Naive thymus-derived CD4-positive, alpha-beta T cell (primary cell): ENCODE data around the gene RAB3B. TPM values are rescaled to one million over a fixed set of nuclear protein-coding genes. Genes with fewer than 3 reads are reported as not detected.
"Not testable (repeated sequence)": the region's sequence is repeated elsewhere in the genome, so short reads cannot be mapped to it uniquely, and the experiment has no call there.

ENCODE experiments used
- ATAC-seq: fragments of 150-1000 bp; cut with Tn5 transposase; 2 replicates; pipeline ENCODE4 v1.10.0; 2021; ENCODE audit warnings: mild to moderate bottlenecking, moderate library complexity
- CTCF ChIA-PET: fragments of 350-600 bp; sonication (Branson Sonifier 250); formaldehyde crosslinking; loops from one replicate; lab custom pipeline; 2021; ENCODE audit warnings: antibody characterized with exemption; lab: Charles Lee
- POLR2A ChIA-PET: fragments of 350-600 bp; sonication (Branson Sonifier 250); formaldehyde crosslinking; loops from one replicate; lab custom pipeline; 2021; ENCODE audit warnings: antibody characterized with exemption, inconsistent platforms; lab: Charles Lee
- DNase-seq, 9 donors: peaks; one replicate each; pipeline versions ENCODE4 v3.0.0 to v3.0.0-alpha.2; 2020 to 2022; ENCODE audit warnings: mixed read lengths in 1 of 9
- H3K27ac ChIP-seq: one replicate; pipeline ENCODE4 v1.7.0; 2013; ENCODE audit warnings: mild to moderate bottlenecking, low read depth, low read length, moderate library complexity
- H3K27me3 ChIP-seq, 2 donors: one replicate each; pipeline ENCODE4 v1.7.0; 2013; ENCODE audit warnings: low read length in 2 of 2, mild to moderate bottlenecking in 2 of 2, moderate library complexity in 2 of 2; ENCODE audit not compliant: control insufficient read depth in 2 of 2, insufficient read depth in 2 of 2
- H3K36me3 ChIP-seq, 3 experiments: 1 replicate in 2 of 3; 2 replicates in 1 of 3; pipeline ENCODE4 v1.7.0; 2013; ENCODE audit warnings: low read length in 3 of 3, mild to moderate bottlenecking in 3 of 3, moderate library complexity in 1 of 3; ENCODE audit not compliant: insufficient read depth in 3 of 3, control insufficient read depth in 2 of 3
- H3K4me1 ChIP-seq, 2 donors: one replicate each; pipeline ENCODE4 v1.7.0; 2013; ENCODE audit warnings: low read length in 2 of 2, mild to moderate bottlenecking in 2 of 2, moderate library complexity in 1 of 2; ENCODE audit not compliant: control insufficient read depth in 2 of 2, insufficient read depth in 2 of 2
- H3K4me3 ChIP-seq: 2 replicates; pipeline ENCODE4 v1.7.0; 2013; ENCODE audit warnings: mild to moderate bottlenecking, low read length
- H3K9me3 ChIP-seq, 3 experiments: 1 replicate in 2 of 3; 2 replicates in 1 of 3; pipeline ENCODE4 v1.7.0; 2013; ENCODE audit warnings: low read length in 3 of 3; ENCODE audit not compliant: control insufficient read depth in 2 of 3
- H3K27ac Mint-ChIP-seq, 9 donors: one replicate each; pipeline ENCODE4 v1.8.0; 2020 to 2022; ENCODE audit warnings: mixed read lengths in 9 of 9, mild to moderate bottlenecking in 8 of 9, moderate library complexity in 5 of 9, inconsistent platforms in 2 of 9
- H3K27me3 Mint-ChIP-seq, 5 donors: one replicate each; pipeline ENCODE4 v1.8.0; 2021 to 2022; ENCODE audit warnings: mixed read lengths in 5 of 5, mild to moderate bottlenecking in 1 of 5
- H3K36me3 Mint-ChIP-seq, 5 donors: one replicate each; pipeline ENCODE4 v1.8.0; 2020 to 2022; ENCODE audit warnings: mixed read lengths in 5 of 5, mild to moderate bottlenecking in 3 of 5, inconsistent platforms in 1 of 5
- H3K4me1 Mint-ChIP-seq, 7 donors: one replicate each; pipeline ENCODE4 v1.8.0; 2020 to 2022; ENCODE audit warnings: mixed read lengths in 7 of 7, mild to moderate bottlenecking in 3 of 7, inconsistent platforms in 1 of 7
- H3K4me3 Mint-ChIP-seq, 10 donors: one replicate each; pipeline ENCODE4 v1.8.0; 2020 to 2022; ENCODE audit warnings: mild to moderate bottlenecking in 10 of 10, mixed read lengths in 10 of 10, moderate library complexity in 6 of 10, inconsistent platforms in 2 of 10
- H3K9me3 Mint-ChIP-seq, 11 donors: one replicate each; pipeline ENCODE4 v1.8.0; 2020 to 2022; ENCODE audit warnings: mixed read lengths in 11 of 11, mild to moderate bottlenecking in 4 of 11, inconsistent platforms in 1 of 11, moderate library complexity in 1 of 11
- intact Hi-C, 2 donors: fragments of 100-400 bp; cut with micrococcal nuclease; formaldehyde crosslinking; loops; one replicate each; pipeline ENCODE4 v1.15.1; 2023
- polyA plus RNA-seq, 2 donors: library from polyadenylated mRNA; unstranded; fragments of 300-500 nt; fragmentation: Illumina TruSeq; gene quantifications; one replicate each; pipeline ENCODE4 v1.2.3, GENCODE V29; 2021
- total RNA-seq, 6 experiments: library from RNA in 5 of 6; stranded (reverse) in 5 of 6; gene quantifications; 1 replicate in 5 of 6; 2 replicates in 1 of 6; pipeline ENCODE4 v1.2.3 and lab custom pipeline; 2021 to 2026

RAB3B gene
- total and polyA plus RNA-seq, 7 experiments from 2014 or later: 0.03 TPM; not detected in 6

- H3K27me3 Mint-ChIP-seq: peaks cover 30 to 69% (median 68%) of the 10 kb centered on the region in 5 donors
- H3K9me3 ChIP-seq, H3K27me3 ChIP-seq, CTCF ChIA-PET, DNase-seq, H3K27ac ChIP-seq, H3K9me3 Mint-ChIP-seq, H3K4me3 ChIP-seq, H3K4me3 Mint-ChIP-seq, H3K36me3 Mint-ChIP-seq, H3K4me1 ChIP-seq, POLR2A ChIA-PET, H3K4me1 Mint-ChIP-seq, ATAC-seq, H3K27ac Mint-ChIP-seq, H3K36me3 ChIP-seq: not testable (repeated sequence)
- intact Hi-C loops: loop anchor here (5.0 to 10.0 kb wide), 2 partner anchors 403 to 790 kb away; no protein-coding TSS in a partner anchor
These were observed 95.8 kb downstream of the RAB3B start for GRCh38 chr1:51894748-51895147.

- intact Hi-C loops: loop anchor here (1.0 to 5.0 kb wide), 21 partner anchors 52 to 1960 kb away; partner anchors contain the start of genes CC2D1B (in 2 of the 2), CPT2 (in 2 of the 2), EPS15 (in 2 of the 2) and FAF1 (in 2 of the 2)
- peak; percentile 95 for ATAC-seq
These were observed 111.7 kb downstream of the RAB3B start, which contains the start of gene NRDC for GRCh38 chr1:51878616-51879336. Gene NRDC (minus strand): TSS chr1:51878727. CDS start chr1:51878615, 112 bp downstream.

GRCh38 chr1:51878308-51878615 lies 112.2 kb downstream of the RAB3B start:
- Histone ChIP-seq H3K4me1 (peaks cover 16 to 26% of the 10 kb centered on the region in 2 donors), H3K4me3 (peak overlapping the region; percentile 87), H3K27me3 (no peaks in the 10 kb centered on the region), H3K9me3 (no peaks in the 10 kb centered on the region), H3K27ac (peak overlapping the region; percentile 98), H3K36me3 (peaks cover 0 to 7% (median 0%) of the 10 kb centered on the region in 3 experiments)
- Mint-ChIP-seq H3K4me1 (peaks cover under 1 to 33% (median 17%) of the 10 kb centered on the region in 7 donors), H3K27ac (no peak overlapping the region), H3K27me3 (peaks cover 3 to 12% (median 8%) of the 10 kb centered on the region in 5 donors), H3K9me3 (no peaks in the 10 kb centered on the region), H3K36me3 (peaks cover 0 to 12% (median 6%) of the 10 kb centered on the region in 5 donors), H3K4me3 (no peak overlapping the region)
- POLR2A ChIA-PET: interaction anchor here (0.5 to 1.6 kb wide), 5 partner anchors 10 to 527 kb away, joined by 3 to 5 read pairs (median 3); partner anchors contain the start of gene PRPF38A
- CTCF ChIA-PET: no interaction called here
- intact Hi-C loops: loop anchor here (1.0 to 5.0 kb wide), 18 partner anchors 51 to 1319 kb away; partner anchors contain the start of genes CPT2 (in 2 of the 2), EPS15 (in 2 of the 2), OSBPL9 (in 2 of the 2) and RNF11 (in 2 of the 2)
- ATAC-seq: no peak
- DNase-seq: no peak

More at GRCh38 chr1:51878616-51879336, 111.7 kb downstream of the RAB3B start, which contains the start of gene NRDC:
- Mint-ChIP-seq H3K27me3 (peaks cover 7 to 15% (median 10%) of the 10 kb centered on the region in 5 donors), H3K36me3 (peaks cover 0 to 12% (median 6%) of the 10 kb centered on the region in 5 donors), H3K9me3 (no peaks in the 10 kb centered on the region), H3K27ac (no peak within 1 kb of the TSS), H3K4me3 (no peak within 1 kb of the TSS), H3K4me1 (peaks cover 0 to 30% (median 17%) of the 10 kb centered on the region in 7 donors)
- peaks cover 0 to 7% (median 0%) of the 10 kb centered on the region in 3 experiments for H3K36me3 ChIP-seq
- no peaks in the 10 kb centered on the region for H3K27me3 ChIP-seq
- DNase-seq: peak; percentile 95 to 100 (median 99)
- no peaks in the 10 kb centered on the region for H3K9me3 ChIP-seq
- POLR2A ChIA-PET: interaction anchor here (0.5 to 1.6 kb wide), 13 partner anchors 9 to 1042 kb away, joined by 3 to 8 read pairs (median 4); partner anchors contain the start of genes CC2D1B, ECHDC2, KTI12 and PRPF38A
- H3K4me3 ChIP-seq: peak within 1 kb of the TSS; percentile 87
- H3K4me1 ChIP-seq: peaks cover 16 to 26% of the 10 kb centered on the region in 2 donors
- peak within 1 kb of the TSS; percentile 98 for H3K27ac ChIP-seq
- CTCF ChIA-PET: interaction anchor here (0.9 kb wide), 1 partner anchor 14 kb away, joined by 4 read pairs; no protein-coding TSS in a partner anchor

- peaks cover 0 to 7% (median 0%) of the 10 kb centered on the region in 3 experiments for H3K36me3 ChIP-seq
- intact Hi-C loops: loop anchor here (1.0 to 5.0 kb wide), 18 partner anchors 51 to 1320 kb away; partner anchors contain the start of genes CPT2 (in 2 of the 2), EPS15 (in 2 of the 2), OSBPL9 (in 2 of the 2) and RNF11 (in 2 of the 2)
- H3K36me3 Mint-ChIP-seq: peaks cover 0 to 12% (median 6%) of the 10 kb centered on the region in 5 donors
- no peaks in the 10 kb centered on the region for H3K27me3 ChIP-seq
- H3K4me3 ChIP-seq: peak overlapping the region; percentile 87
- H3K4me1 ChIP-seq: peaks cover 16 to 26% of the 10 kb centered on the region in 2 donors
- ATAC-seq: no peak
- H3K27me3 Mint-ChIP-seq: peaks cover 0 to 6% (median 2%) of the 10 kb centered on the region in 5 donors
- peak in 6 of 9 donors; percentile 2 to 32 (median 8) for DNase-seq
- H3K27ac ChIP-seq: peak overlapping the region; percentile 98
- H3K9me3 ChIP-seq: no peaks in the 10 kb centered on the region
- H3K4me1 Mint-ChIP-seq: peaks cover 5 to 37% (median 19%) of the 10 kb centered on the region in 7 donors
- ChIA-PET CTCF (interaction anchor here (0.7 kb wide), 1 partner anchor 318 kb away, joined by 3 read pairs; no protein-coding TSS in a partner anchor), POLR2A (interaction anchor here (0.7 to 1.6 kb wide), 4 partner anchors 11 to 527 kb away, joined by 3 to 5 read pairs (median 3); partner anchors contain the start of gene PRPF38A)
- H3K9me3 Mint-ChIP-seq: no peaks in the 10 kb centered on the region
- no peak overlapping the region for H3K4me3 Mint-ChIP-seq
- peak overlapping the region in 1 of 9 donors; percentile 22 for H3K27ac Mint-ChIP-seq
These were observed 112.8 kb downstream of the RAB3B start for GRCh38 chr1:51877434-51878307.

GRCh38 chr1:51875836-51876235 lies 114.7 kb downstream of the RAB3B start:
- Histone ChIP-seq H3K4me1 (peaks cover 16 to 26% of the 10 kb centered on the region in 2 donors), H3K27me3 (no peaks in the 10 kb centered on the region), H3K4me3 (no peak overlapping the region), H3K36me3 (peaks cover 0 to 7% (median 0%) of the 10 kb centered on the region in 3 experiments), H3K27ac (no peak overlapping the region), H3K9me3 (no peaks in the 10 kb centered on the region)
- Mint-ChIP-seq H3K27me3 (no peaks in the 10 kb centered on the region), H3K9me3 (no peaks in the 10 kb centered on the region), H3K36me3 (peaks cover 0 to 18% (median 12%) of the 10 kb centered on the region in 5 donors), H3K4me1 (peaks cover 22 to 53% (median 34%) of the 10 kb centered on the region in 7 donors), H3K4me3 (peak overlapping the region in 7 of 10 donors; percentile 29 to 80 (median 64)), H3K27ac (peak overlapping the region in 1 of 9 donors; percentile 66)
- intact Hi-C loops: loop anchor here in 1 of 2 donors (5.0 kb wide), 2 partner anchors 851 to 1321 kb away; partner anchors contain the start of genes CPT2 and ZYG11B
- CTCF ChIA-PET: no interaction called here
- DNase-seq (no peak), ATAC-seq (no peak)
- POLR2A ChIA-PET: no interaction called here
